ENCODE results near the gene TBC1D24. TPM values are rescaled to one million over a fixed set of nuclear protein-coding genes. Genes with fewer than 3 reads are reported as not detected.
A peak's percentile ranks its signal among the peaks of the same experiment; 100 is the strongest.

Gene TBC1D24
- total RNA-seq, 2 donors from 2014 or later, result 8.4 to 15.8 TPM

DNA sequence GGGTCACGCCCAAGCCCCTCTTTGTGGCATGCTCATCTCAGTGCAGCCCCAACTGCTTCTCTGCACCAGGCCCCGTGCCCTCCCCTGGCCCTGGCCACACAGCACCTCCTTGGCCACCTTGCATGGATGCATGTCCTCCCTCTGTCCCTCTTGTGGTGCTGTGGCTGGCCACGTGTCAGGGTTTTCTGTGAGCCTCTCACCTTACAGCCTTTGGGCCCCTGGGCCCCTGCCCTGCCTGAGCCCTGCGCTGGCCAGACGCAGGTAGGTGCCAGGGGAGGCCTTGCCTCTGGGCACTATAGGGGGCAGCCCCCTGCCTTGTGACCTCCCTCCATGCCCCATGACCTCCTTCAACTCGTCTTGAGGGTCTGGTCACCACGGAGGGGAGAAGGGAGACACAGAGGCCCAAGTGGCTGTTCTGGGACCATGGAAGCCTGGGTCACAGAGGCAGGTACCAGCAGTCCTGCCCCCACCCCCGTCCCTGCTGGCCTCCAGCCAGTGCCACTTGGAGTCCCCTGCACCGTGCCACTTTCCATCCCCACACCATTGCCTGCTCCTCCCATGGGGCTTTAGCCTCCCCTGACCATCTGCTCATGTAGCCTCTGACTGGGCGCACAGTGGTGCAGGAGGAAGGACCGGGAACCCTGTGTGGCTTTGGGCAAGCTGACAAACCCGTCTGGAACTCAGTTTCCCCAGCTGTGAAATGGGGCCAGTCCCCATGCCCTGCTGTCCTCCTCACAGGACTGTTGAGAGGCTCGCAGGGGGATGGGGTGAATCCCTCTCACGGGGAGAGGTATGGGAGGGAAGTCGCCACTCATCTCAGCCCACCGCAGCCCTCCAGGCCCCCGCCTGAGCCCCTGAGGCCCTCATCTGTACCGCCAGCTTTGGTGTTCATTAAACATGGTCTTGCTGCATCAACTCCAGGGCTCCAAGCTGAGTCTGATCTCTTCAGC is 27.3 kb downstream of the TBC1D24 start:
- TF ChIP-seq, protein P1, sequence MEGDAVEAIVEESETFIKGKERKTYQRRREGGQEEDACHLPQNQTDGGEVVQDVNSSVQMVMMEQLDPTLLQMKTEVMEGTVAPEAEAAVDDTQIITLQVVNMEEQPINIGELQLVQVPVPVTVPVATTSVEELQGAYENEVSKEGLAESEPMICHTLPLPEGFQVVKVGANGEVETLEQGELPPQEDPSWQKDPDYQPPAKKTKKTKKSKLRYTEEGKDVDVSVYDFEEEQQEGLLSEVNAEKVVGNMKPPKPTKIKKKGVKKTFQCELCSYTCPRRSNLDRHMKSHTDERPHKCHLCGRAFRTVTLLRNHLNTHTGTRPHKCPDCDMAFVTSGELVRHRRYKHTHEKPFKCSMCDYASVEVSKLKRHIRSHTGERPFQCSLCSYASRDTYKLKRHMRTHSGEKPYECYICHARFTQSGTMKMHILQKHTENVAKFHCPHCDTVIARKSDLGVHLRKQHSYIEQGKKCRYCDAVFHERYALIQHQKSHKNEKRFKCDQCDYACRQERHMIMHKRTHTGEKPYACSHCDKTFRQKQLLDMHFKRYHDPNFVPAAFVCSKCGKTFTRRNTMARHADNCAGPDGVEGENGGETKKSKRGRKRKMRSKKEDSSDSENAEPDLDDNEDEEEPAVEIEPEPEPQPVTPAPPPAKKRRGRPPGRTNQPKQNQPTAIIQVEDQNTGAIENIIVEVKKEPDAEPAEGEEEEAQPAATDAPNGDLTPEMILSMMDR (IDR thresholded peaks at IDR 0.05), result no peak
- Histone ChIP-seq H3K36me3 (no peaks in the 10 kb centered on the region), H3K27me3 (no peaks in the 10 kb centered on the region), H3K9ac (ENCODE audit: low read depth in 2 of 2, low read length in 2 of 2) (no peak overlapping the region), H3K9me3 (no peaks in the 10 kb centered on the region), H3K4me1 (peaks cover 6% of the 10 kb centered on the region), H3K4me3 (no peak overlapping the region), H3K27ac (no peak overlapping the region)
- intact Hi-C loops (cut with DNase I), result no loop called here
- no peak for DNase-seq

DNA sequence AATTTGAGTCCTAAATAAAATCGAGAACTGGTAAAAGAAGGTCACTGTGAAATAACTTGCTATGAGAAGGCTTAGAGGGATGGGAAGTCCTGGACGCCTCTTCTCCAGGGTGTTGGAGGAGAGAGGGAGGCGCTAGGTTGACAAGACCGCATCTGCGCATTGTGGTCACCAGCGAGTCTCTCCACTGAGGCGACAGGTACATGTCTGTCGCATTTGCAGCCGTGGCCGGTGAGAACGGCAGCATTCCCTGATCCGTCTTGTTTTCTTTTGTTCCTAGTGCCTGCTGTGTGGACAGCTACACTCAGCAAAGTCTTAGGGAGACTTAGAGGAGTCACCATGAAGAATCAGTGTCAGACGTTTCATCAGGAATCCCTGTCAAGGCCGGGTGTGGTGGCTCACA is 30.8 kb downstream of the TBC1D24 start:
- peaks cover 6% of the 10 kb centered on the region for H3K4me1 ChIP-seq
- H3K4me3 ChIP-seq, result no peak overlapping the region
- TF ChIP-seq, protein P1 (IDR thresholded peaks at IDR 0.05), result no peak
- no peak overlapping the region for H3K27ac ChIP-seq
- no peaks in the 10 kb centered on the region for H3K27me3 ChIP-seq
- no peaks in the 10 kb centered on the region for H3K36me3 ChIP-seq
- intact Hi-C loops (cut with DNase I), result no loop called here
- no peak overlapping the region for H3K9ac ChIP-seq (ENCODE audit: low read depth in 2 of 2, low read length in 2 of 2)
- DNase-seq, result no peak
- no peaks in the 10 kb centered on the region for H3K9me3 ChIP-seq

DNA sequence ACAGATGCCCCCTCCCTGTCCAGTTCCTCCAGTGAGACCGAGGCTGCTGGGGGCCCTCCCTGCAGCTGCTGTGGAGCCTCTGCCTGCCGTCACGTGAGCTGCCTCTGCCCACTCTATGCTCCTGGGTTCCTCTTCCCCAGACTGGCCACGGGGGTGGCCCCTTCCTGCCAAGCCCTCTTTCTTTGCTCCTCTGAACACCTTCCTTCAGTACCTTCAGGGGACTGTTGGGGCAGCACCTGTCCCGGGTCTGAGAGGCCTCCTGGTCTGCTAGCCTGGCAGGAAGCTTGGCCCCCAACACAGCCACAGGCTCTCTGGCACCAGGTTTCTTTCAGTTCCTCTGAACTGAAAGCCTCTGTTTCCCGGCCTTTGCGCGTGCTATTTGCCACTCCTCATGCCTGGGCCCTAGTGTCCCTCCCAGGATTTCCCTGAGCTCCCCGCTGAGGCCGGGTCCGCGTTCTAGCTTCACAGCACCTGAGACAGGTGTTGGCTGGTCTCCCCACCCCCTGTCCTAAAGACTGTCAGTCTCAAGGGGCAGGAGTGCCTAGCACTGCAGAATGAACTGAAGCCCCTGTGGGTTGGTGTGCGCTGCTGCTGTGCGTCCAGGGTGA is 32.2 kb downstream of the TBC1D24 start:
- no peak overlapping the region for H3K4me3 ChIP-seq
- no peaks in the 10 kb centered on the region for H3K36me3 ChIP-seq
- H3K27me3 ChIP-seq, result no peaks in the 10 kb centered on the region
- H3K9me3 ChIP-seq, result no peaks in the 10 kb centered on the region
- TF ChIP-seq, protein P1 (IDR thresholded peaks at IDR 0.05), result no peak
- peaks cover 4% of the 10 kb centered on the region for H3K4me1 ChIP-seq
- H3K9ac ChIP-seq (ENCODE audit: low read depth in 2 of 2, low read length in 2 of 2), result peak overlapping the region in 1 of 2 donors; percentile 40
- peak overlapping the region; percentile 60 for H3K27ac ChIP-seq
- intact Hi-C loops (cut with DNase I), result no loop called here
- DNase-seq, result no peak

DNA sequence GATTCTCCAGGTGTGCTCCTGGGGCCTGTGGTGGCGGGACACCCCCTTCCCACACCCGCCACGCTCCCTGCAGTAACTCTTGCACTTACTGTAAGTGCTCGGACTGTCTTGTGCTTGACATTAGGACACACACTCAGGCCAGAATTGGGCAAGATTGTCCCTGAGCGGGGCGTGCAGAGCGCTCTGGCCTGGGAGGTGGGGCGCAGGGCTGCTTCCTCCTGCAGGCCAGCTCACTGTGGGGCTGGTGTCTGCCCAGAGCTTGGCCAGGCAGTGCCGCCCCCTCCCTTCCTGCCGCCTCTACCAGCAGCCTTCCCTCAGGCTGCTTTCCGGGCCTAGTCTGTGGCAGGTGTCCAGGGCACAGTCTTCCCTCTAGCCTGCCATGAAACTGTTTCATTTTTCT is 32.7 kb downstream of the TBC1D24 start:
- no peaks in the 10 kb centered on the region for H3K27me3 ChIP-seq
- no peaks in the 10 kb centered on the region for H3K9me3 ChIP-seq
- peak overlapping the region in 1 of 2 donors; percentile 40 for H3K9ac ChIP-seq (ENCODE audit: low read depth in 2 of 2, low read length in 2 of 2)
- no peak for DNase-seq
- no peaks in the 10 kb centered on the region for H3K36me3 ChIP-seq
- peak overlapping the region; percentile 60 for H3K27ac ChIP-seq
- H3K4me1 ChIP-seq, result peaks cover 3% of the 10 kb centered on the region
- TF ChIP-seq, protein P1 (IDR thresholded peaks at IDR 0.05), result no peak
- intact Hi-C loops (cut with DNase I), result no loop called here
- no peak overlapping the region for H3K4me3 ChIP-seq

DNA sequence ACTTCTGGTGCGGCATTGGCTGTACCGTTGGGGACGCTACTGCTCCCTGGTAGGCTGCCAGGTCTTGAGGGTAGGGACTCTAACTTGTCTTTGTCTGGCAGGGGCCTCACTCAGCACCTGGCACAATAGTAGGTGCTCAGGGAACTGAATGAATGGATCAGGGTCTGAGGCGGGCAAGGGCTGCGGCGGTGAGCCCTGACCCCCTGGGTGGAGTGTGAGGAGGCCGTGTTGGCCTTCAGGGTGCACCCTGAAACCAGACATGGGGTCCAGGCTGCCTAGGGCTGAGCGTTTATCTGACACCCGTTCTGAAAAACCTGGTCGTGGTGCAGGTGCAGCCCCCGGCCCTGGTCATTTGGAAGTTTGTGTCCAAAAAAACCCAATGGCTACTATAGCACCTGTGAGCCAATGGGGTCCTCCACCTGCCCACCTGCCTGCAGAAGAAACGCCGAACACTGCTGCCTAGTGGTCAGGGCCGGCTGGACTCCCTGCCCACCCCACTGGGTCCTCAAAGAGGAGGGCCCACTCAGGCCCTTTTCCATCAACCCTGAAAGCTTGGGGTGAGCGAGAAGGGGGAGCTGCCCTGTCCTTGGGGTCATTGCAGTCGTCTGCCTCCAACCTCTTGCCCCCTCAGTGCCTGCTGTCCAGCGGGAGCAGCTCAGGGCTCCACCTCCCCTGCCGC is 33.9 kb downstream of the TBC1D24 start:
- TF ChIP-seq, protein P1 (IDR thresholded peaks at IDR 0.05), result no peak
- no peak overlapping the region for H3K9ac ChIP-seq (ENCODE audit: low read depth in 2 of 2, low read length in 2 of 2)
- intact Hi-C loops (cut with DNase I), result no loop called here
- H3K27ac ChIP-seq, result no peak overlapping the region
- H3K27me3 ChIP-seq, result no peaks in the 10 kb centered on the region
- H3K4me1 ChIP-seq, result no peaks in the 10 kb centered on the region
- DNase-seq, result no peak
- no peak overlapping the region for H3K4me3 ChIP-seq
- no peaks in the 10 kb centered on the region for H3K36me3 ChIP-seq
- no peaks in the 10 kb centered on the region for H3K9me3 ChIP-seq

Data from colonic mucosa (tissue), 4 donors.